Astrocyte (in vitro differentiated cells and primary cell): ENCODE results near the gene NCR2.

ENCODE experiments used
- EZH2 ChIP-seq: IDR thresholded peaks from 2 replicates; pipeline ENCODE4 v1.6.1; 2012; ENCODE audit warnings: mild to moderate bottlenecking, low read length, inconsistent platforms; ENCODE audit not compliant: insufficient read depth
- TF ChIP-seq, protein P1 (sequence below): IDR thresholded peaks from 2 replicates; pipeline ENCODE4 v1.5.1; 2011; ENCODE audit warnings: low read depth, mild to moderate bottlenecking, inconsistent platforms, low read length, moderate library complexity; ENCODE audit not compliant: insufficient read depth

DNA sequence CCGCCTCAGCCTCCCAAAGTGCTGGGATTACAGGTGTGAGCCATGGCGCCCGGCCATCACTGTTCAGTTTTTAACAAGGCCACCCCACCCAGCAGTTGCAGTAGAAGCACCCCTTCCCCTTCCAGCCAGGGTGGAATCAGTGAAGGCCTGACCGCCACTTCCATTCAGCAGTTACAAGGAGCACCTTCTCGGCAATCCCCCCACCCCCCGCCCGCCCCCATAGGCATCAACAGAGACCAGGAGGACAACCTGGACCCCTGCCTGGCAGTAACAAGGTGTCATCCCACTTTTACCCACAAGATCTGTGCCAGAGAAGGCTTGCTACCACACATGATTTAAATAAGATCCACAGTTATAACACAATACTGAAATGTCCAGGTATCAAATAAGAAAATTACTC, 23.1 kb downstream of the NCR2 start:
- TF ChIP-seq, protein P1, sequence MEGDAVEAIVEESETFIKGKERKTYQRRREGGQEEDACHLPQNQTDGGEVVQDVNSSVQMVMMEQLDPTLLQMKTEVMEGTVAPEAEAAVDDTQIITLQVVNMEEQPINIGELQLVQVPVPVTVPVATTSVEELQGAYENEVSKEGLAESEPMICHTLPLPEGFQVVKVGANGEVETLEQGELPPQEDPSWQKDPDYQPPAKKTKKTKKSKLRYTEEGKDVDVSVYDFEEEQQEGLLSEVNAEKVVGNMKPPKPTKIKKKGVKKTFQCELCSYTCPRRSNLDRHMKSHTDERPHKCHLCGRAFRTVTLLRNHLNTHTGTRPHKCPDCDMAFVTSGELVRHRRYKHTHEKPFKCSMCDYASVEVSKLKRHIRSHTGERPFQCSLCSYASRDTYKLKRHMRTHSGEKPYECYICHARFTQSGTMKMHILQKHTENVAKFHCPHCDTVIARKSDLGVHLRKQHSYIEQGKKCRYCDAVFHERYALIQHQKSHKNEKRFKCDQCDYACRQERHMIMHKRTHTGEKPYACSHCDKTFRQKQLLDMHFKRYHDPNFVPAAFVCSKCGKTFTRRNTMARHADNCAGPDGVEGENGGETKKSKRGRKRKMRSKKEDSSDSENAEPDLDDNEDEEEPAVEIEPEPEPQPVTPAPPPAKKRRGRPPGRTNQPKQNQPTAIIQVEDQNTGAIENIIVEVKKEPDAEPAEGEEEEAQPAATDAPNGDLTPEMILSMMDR: no peak
- TF ChIP-seq EZH2: no peak
